ENCODE results near the gene ZCCHC8.
A peak's percentile ranks its signal among the peaks of the same experiment; 100 is the strongest.

ZCCHC8 gene

GRCh38 chr12:122500685-122501488, at the start of gene ZCCHC8:
Gene ZCCHC8, minus strand, starts transcription at chr12:122500932. Its CDS starts 92 bp downstream, at chr12:122500840.
- Histone ChIP-seq H3K36me3 (ENCODE audit: control insufficient read depth, insufficient read depth, low read length) (peaks cover 11% of the 10 kb centered on the region), H3K9me3 (ENCODE audit: control insufficient read depth, insufficient read depth, low read length) (no peaks in the 10 kb centered on the region), H3K4me1 (ENCODE audit: control insufficient read depth, insufficient read depth, low read length) (peaks cover 4% of the 10 kb centered on the region), H3K9ac (ENCODE audit: low read depth, low read length) (peak within 1 kb of the TSS; percentile 94), H3K4me3 (ENCODE audit: low read depth, low read length) (peak within 1 kb of the TSS; percentile 98), H3K27me3 (ENCODE audit: control insufficient read depth, insufficient read depth, low read length) (no peaks in the 10 kb centered on the region)

- Histone ChIP-seq H3K36me3 (ENCODE audit: control insufficient read depth, insufficient read depth, low read length) (peaks cover 13% of the 10 kb centered on the region), H3K9me3 (ENCODE audit: control insufficient read depth, insufficient read depth, low read length) (no peaks in the 10 kb centered on the region), H3K4me1 (ENCODE audit: control insufficient read depth, insufficient read depth, low read length) (no peaks in the 10 kb centered on the region), H3K27me3 (ENCODE audit: control insufficient read depth, insufficient read depth, low read length) (no peaks in the 10 kb centered on the region), H3K4me3 (ENCODE audit: low read depth, low read length) (no peak overlapping the region), H3K9ac (ENCODE audit: low read depth, low read length) (no peak overlapping the region)
Measured at GRCh38 chr12:122547330-122547729, 46.6 kb upstream of the ZCCHC8 start.

GRCh38 chr12:122545855-122546254, 45.1 kb upstream of the ZCCHC8 start:
- Histone ChIP-seq H3K4me1 (ENCODE audit: control insufficient read depth, insufficient read depth, low read length) (no peaks in the 10 kb centered on the region), H3K36me3 (ENCODE audit: control insufficient read depth, insufficient read depth, low read length) (peaks cover 8% of the 10 kb centered on the region), H3K27me3 (ENCODE audit: control insufficient read depth, insufficient read depth, low read length) (no peaks in the 10 kb centered on the region), H3K9me3 (ENCODE audit: control insufficient read depth, insufficient read depth, low read length) (no peaks in the 10 kb centered on the region), H3K4me3 (ENCODE audit: low read depth, low read length) (no peak overlapping the region), H3K9ac (ENCODE audit: low read depth, low read length) (no peak overlapping the region)

- Histone ChIP-seq H3K4me1 (ENCODE audit: control insufficient read depth, insufficient read depth, low read length) (no peaks in the 10 kb centered on the region), H3K36me3 (ENCODE audit: control insufficient read depth, insufficient read depth, low read length) (peaks cover 8% of the 10 kb centered on the region), H3K9ac (ENCODE audit: low read depth, low read length) (no peak overlapping the region), H3K9me3 (ENCODE audit: control insufficient read depth, insufficient read depth, low read length) (no peaks in the 10 kb centered on the region), H3K27me3 (ENCODE audit: control insufficient read depth, insufficient read depth, low read length) (no peaks in the 10 kb centered on the region), H3K4me3 (ENCODE audit: low read depth, low read length) (no peak overlapping the region)
Measured at GRCh38 chr12:122544537-122544936, 43.8 kb upstream of the ZCCHC8 start.

GRCh38 chr12:122538496-122538895, 37.8 kb upstream of the ZCCHC8 start:
- H3K27me3 ChIP-seq (ENCODE audit: control insufficient read depth, insufficient read depth, low read length), result no peaks in the 10 kb centered on the region
- H3K9me3 ChIP-seq (ENCODE audit: control insufficient read depth, insufficient read depth, low read length), result no peaks in the 10 kb centered on the region
- H3K36me3 ChIP-seq (ENCODE audit: control insufficient read depth, insufficient read depth, low read length), result peaks cover 14% of the 10 kb centered on the region
- no peaks in the 10 kb centered on the region for H3K4me1 ChIP-seq (ENCODE audit: control insufficient read depth, insufficient read depth, low read length)
- no peak overlapping the region for H3K9ac ChIP-seq (ENCODE audit: low read depth, low read length)
- no peak overlapping the region for H3K4me3 ChIP-seq (ENCODE audit: low read depth, low read length)

GRCh38 chr12:122537021-122537420, 36.3 kb upstream of the ZCCHC8 start:
- H3K4me1 ChIP-seq (ENCODE audit: control insufficient read depth, insufficient read depth, low read length), result no peaks in the 10 kb centered on the region
- no peaks in the 10 kb centered on the region for H3K9me3 ChIP-seq (ENCODE audit: control insufficient read depth, insufficient read depth, low read length)
- H3K9ac ChIP-seq (ENCODE audit: low read depth, low read length), result no peak overlapping the region
- H3K4me3 ChIP-seq (ENCODE audit: low read depth, low read length), result no peak overlapping the region
- no peaks in the 10 kb centered on the region for H3K27me3 ChIP-seq (ENCODE audit: control insufficient read depth, insufficient read depth, low read length)
- H3K36me3 ChIP-seq (ENCODE audit: control insufficient read depth, insufficient read depth, low read length), result peaks cover 14% of the 10 kb centered on the region

- no peak overlapping the region for H3K4me3 ChIP-seq (ENCODE audit: low read depth, low read length)
- H3K9ac ChIP-seq (ENCODE audit: low read depth, low read length), result no peak overlapping the region
- no peaks in the 10 kb centered on the region for H3K9me3 ChIP-seq (ENCODE audit: control insufficient read depth, insufficient read depth, low read length)
- H3K4me1 ChIP-seq (ENCODE audit: control insufficient read depth, insufficient read depth, low read length), result no peaks in the 10 kb centered on the region
- no peaks in the 10 kb centered on the region for H3K27me3 ChIP-seq (ENCODE audit: control insufficient read depth, insufficient read depth, low read length)
- peaks cover 16% of the 10 kb centered on the region for H3K36me3 ChIP-seq (ENCODE audit: control insufficient read depth, insufficient read depth, low read length)
Measured at GRCh38 chr12:122533856-122534255, 33.1 kb upstream of the ZCCHC8 start.

GRCh38 chr12:122528992-122529391, 28.3 kb upstream of the ZCCHC8 start:
- no peaks in the 10 kb centered on the region for H3K27me3 ChIP-seq (ENCODE audit: control insufficient read depth, insufficient read depth, low read length)
- peaks cover 10% of the 10 kb centered on the region for H3K36me3 ChIP-seq (ENCODE audit: control insufficient read depth, insufficient read depth, low read length)
- H3K4me3 ChIP-seq (ENCODE audit: low read depth, low read length), result no peak overlapping the region
- peaks cover 6% of the 10 kb centered on the region for H3K4me1 ChIP-seq (ENCODE audit: control insufficient read depth, insufficient read depth, low read length)
- H3K9ac ChIP-seq (ENCODE audit: low read depth, low read length), result no peak overlapping the region
- H3K9me3 ChIP-seq (ENCODE audit: control insufficient read depth, insufficient read depth, low read length), result no peaks in the 10 kb centered on the region

- Histone ChIP-seq H3K4me3 (ENCODE audit: low read depth, low read length) (peak overlapping the region; percentile 91), H3K9ac (ENCODE audit: low read depth, low read length) (no peak overlapping the region), H3K36me3 (ENCODE audit: control insufficient read depth, insufficient read depth, low read length) (peaks cover 7% of the 10 kb centered on the region), H3K4me1 (ENCODE audit: control insufficient read depth, insufficient read depth, low read length) (peaks cover 9% of the 10 kb centered on the region), H3K27me3 (ENCODE audit: control insufficient read depth, insufficient read depth, low read length) (no peaks in the 10 kb centered on the region), H3K9me3 (ENCODE audit: control insufficient read depth, insufficient read depth, low read length) (no peaks in the 10 kb centered on the region)
Measured at GRCh38 chr12:122528582-122528981, 27.9 kb upstream of the ZCCHC8 start.

GRCh38 chr12:122527478-122527944, 26.8 kb upstream of the ZCCHC8 start:
- Histone ChIP-seq H3K4me1 (ENCODE audit: control insufficient read depth, insufficient read depth, low read length) (peaks cover 9% of the 10 kb centered on the region), H3K4me3 (ENCODE audit: low read depth, low read length) (peak overlapping the region; percentile 91), H3K27me3 (ENCODE audit: control insufficient read depth, insufficient read depth, low read length) (no peaks in the 10 kb centered on the region), H3K36me3 (ENCODE audit: control insufficient read depth, insufficient read depth, low read length) (peaks cover 2% of the 10 kb centered on the region), H3K9ac (ENCODE audit: low read depth, low read length) (peak overlapping the region; percentile 100), H3K9me3 (ENCODE audit: control insufficient read depth, insufficient read depth, low read length) (no peaks in the 10 kb centered on the region)

GRCh38 chr12:122526683-122527477, 26.1 kb upstream of the ZCCHC8 start, which contains the start of the genes KNTC1 and RSRC2:
Gene KNTC1, plus strand, starts transcription at chr12:122527249. Its CDS starts 2,815 bp downstream, at chr12:122530064.
Gene RSRC2, minus strand, starts transcription at chr12:122526936. Its CDS starts 83 bp downstream, at chr12:122526853.
- peak within 1 kb of the TSS; percentile 100 for H3K9ac ChIP-seq (ENCODE audit: low read depth, low read length)
- H3K4me1 ChIP-seq (ENCODE audit: control insufficient read depth, insufficient read depth, low read length), result peaks cover 9% of the 10 kb centered on the region
- H3K27me3 ChIP-seq (ENCODE audit: control insufficient read depth, insufficient read depth, low read length), result no peaks in the 10 kb centered on the region
- peaks cover 4% of the 10 kb centered on the region for H3K36me3 ChIP-seq (ENCODE audit: control insufficient read depth, insufficient read depth, low read length)
- peak within 1 kb of the TSS; percentile 94 for H3K4me3 ChIP-seq (ENCODE audit: low read depth, low read length)
- no peaks in the 10 kb centered on the region for H3K9me3 ChIP-seq (ENCODE audit: control insufficient read depth, insufficient read depth, low read length)

Measured in iPS-15b (cell line).